PFSK-1 (cell line): ENCODE measurements around the gene ANO9.

Experiments
- FOXP2 ChIP-seq: optimal IDR thresholded peaks from 2 replicates; pipeline ENCODE3; 2011; ENCODE audit warnings: borderline replicate concordance, control low read depth, inconsistent platforms; ENCODE audit not compliant: insufficient read depth; ENCODE audit errors: extremely low read length, extremely low read depth
- POLR2AphosphoS5 ChIP-seq: IDR thresholded peaks from 2 replicates; pipeline ENCODE4 v1.6.1; 2012; ENCODE audit warnings: low read depth, mild to moderate bottlenecking, control low read depth, low read length, moderate library complexity
- REST ChIP-seq, 2 experiments: IDR thresholded peaks; 2 replicates each; pipeline versions ENCODE4 v1.6.1 to v1.8.0; 2011 to 2012; ENCODE audit warnings: low read depth in 2 of 2, low read length in 2 of 2, control low read depth in 1 of 2, inconsistent platforms in 1 of 2, mild to moderate bottlenecking in 1 of 2, moderate library complexity in 1 of 2; ENCODE audit not compliant: insufficient read depth in 1 of 2
- SIN3A ChIP-seq: IDR thresholded peaks from 2 replicates; pipeline ENCODE4 v1.6.1; 2012; ENCODE audit warnings: mild to moderate bottlenecking, low read length, moderate library complexity, borderline replicate concordance; ENCODE audit not compliant: insufficient read depth
- TAF1 ChIP-seq: IDR thresholded peaks from 2 replicates; pipeline ENCODE4 v1.6.1; 2012; ENCODE audit warnings: low read length, control low read depth, borderline replicate concordance; ENCODE audit not compliant: insufficient read depth

The ANO9 gene

GRCh38 chr11:396511-396947, 45.3 kb downstream of the ANO9 start:
- no peak for TF ChIP-seq REST (IDR thresholded peaks at IDR 0.05; ENCODE audit: insufficient read depth in 1 of 2, low read depth in 2 of 2, low read length in 2 of 2)
- no peak for TF ChIP-seq POLR2AphosphoS5
- TF ChIP-seq SIN3A: no peak
- no peak for TF ChIP-seq TAF1
- TF ChIP-seq FOXP2: no peak

- TF ChIP-seq FOXP2 (no peak), POLR2AphosphoS5 (no peak), TAF1 (no peak), SIN3A (no peak)
Observed at GRCh38 chr11:395866-396265, 45.9 kb downstream of the ANO9 start.

GRCh38 chr11:394858-395655, 46.8 kb downstream of the ANO9 start:
- TF ChIP-seq FOXP2: no peak
- TF ChIP-seq TAF1: no peak
- TF ChIP-seq SIN3A: no peak
- TF ChIP-seq POLR2AphosphoS5: no peak
- TF ChIP-seq REST (IDR thresholded peaks at IDR 0.05; ENCODE audit: insufficient read depth in 1 of 2, low read depth in 2 of 2, low read length in 2 of 2): no peak

GRCh38 chr11:394034-394857, 47.6 kb downstream of the ANO9 start, which contains the start of gene PKP3:
Gene PKP3 (plus strand): TSS chr11:394209. CDS start chr11:394293, 84 bp downstream.
- no peak for TF ChIP-seq FOXP2
- no peak for TF ChIP-seq POLR2AphosphoS5
- no peak for TF ChIP-seq SIN3A
- TF ChIP-seq REST (IDR thresholded peaks at IDR 0.05; ENCODE audit: insufficient read depth in 1 of 2, low read depth in 2 of 2, low read length in 2 of 2): no peak
- TF ChIP-seq TAF1: no peak

GRCh38 chr11:393219-394033, 48.4 kb downstream of the ANO9 start:
- TF ChIP-seq FOXP2 (no peak), TAF1 (no peak), POLR2AphosphoS5 (no peak)
